HG03095 (cell line): ENCODE results near the gene STAMBPL1.
A peak's percentile ranks its signal among the peaks of the same experiment; 100 is the strongest.
"Not testable (repeated sequence)": the region's sequence is repeated elsewhere in the genome, so short reads cannot be mapped to it uniquely, and the experiment has no call there.

Experiments
- ATAC-seq: cut with Tn5 transposase; IDR thresholded peaks from one replicate; pipeline ENCODE4 v1.9.1; 2021; ENCODE audit warnings: moderate library complexity; ENCODE audit not compliant: unreplicated experiment

Gene STAMBPL1

DNA sequence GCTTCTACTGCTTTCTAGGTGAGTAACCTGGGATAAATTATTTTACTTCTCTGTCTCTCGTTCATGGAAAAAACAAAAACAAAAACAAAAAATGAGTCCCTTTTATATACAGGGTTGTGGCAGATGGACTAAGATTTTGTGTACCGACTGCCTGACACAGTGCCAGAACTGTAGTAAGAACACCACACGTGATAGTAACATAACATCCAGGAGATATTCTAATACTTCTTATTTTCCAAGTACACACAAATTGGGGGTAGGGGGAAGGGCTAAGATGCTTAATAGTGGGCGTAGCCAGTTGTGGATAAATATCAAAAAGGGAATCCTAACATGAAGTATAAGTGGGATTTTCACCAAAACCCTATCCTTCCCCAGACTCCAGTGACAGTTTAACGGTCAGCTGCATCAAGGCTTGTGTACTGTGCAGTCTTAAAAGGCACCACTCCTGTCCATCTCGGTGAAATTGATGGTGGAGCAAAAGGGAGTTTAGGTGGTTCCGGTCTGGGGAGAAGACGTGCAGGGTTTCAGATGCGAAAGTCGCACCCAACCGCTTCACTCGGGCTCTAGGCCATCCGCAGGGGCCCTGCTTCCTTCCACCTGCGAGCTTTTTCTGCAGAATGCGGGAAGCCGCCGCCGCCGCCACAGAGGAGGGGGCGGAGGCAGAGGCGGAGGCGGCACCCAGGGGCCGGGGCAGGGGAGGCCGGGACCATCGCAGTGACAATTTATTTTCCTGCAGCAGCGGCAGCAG, at the start of gene STAMBPL1:
TSS of gene STAMBPL1 (plus strand) at position 712 of the 748 bp plus-strand sequence. CDS start 21,464 bp downstream, outside the sequence.
- peak; percentile 58 for ATAC-seq

DNA sequence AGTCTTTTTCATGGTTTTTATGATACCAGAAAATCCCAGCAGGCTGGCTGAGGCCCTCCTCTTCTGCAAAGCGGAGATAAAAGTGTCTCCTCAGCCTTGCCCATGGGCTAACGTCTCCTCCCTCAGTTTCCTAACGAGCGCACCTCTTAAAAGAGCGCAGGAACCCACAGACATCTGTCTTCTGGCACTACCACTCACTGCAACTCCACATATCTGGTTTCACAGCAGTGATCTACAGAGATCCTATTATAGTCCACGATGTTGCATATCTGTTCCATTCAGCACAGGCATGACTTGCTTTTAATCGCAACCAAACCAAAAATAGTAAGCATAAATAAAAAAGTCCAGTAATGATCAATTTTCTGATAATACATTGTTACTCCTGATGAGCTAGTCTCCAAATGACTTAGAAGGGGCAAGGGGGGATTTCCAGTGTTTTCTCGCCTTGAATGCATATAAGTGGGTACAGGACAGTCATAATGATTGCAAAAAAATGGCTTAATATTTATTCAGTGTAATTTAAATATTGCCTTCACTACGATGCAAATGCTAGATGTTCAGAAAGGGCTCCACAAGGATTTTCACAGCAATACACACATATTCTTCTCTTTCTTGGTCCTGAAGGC, 49.3 kb upstream of the STAMBPL1 start:
- no peak for ATAC-seq

DNA sequence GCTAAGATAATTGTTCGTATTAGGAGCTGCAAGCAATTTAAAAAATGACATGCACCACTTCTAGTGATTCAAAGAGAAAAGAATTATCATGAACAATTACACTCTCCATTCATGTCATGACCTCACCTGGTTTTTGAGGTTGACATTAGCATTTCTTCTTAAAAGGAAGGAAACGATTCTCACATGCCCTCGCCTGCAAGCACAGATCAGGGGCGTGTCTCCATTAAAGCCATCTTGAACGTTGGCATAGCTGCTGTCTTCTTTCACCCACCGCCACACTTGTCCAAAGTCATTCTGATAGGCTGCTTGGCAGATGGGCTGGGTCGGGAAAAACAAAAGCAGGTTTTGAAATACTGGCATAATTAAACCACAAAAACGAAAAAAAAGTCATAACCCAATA, 48.3 kb upstream of the STAMBPL1 start:
- no peak for ATAC-seq

DNA sequence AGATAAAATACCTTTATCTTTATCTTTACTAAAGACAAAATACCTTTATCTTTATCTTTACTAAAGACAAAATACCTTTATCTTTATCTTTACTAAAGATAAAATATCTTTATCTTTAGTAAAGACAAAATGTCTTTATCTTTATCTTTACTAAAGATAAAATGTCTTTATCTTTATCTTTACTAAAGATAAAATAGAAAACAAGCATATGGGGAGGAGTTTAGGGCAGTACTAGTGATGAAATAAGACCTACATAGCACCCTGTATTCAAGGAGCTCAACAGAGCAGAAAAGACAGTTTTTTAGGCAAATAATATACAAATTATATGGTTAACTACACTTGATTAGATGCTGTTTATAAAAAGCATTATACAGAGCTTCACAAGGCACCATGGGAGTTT, 47.7 kb upstream of the STAMBPL1 start:
- no peak for ATAC-seq

DNA sequence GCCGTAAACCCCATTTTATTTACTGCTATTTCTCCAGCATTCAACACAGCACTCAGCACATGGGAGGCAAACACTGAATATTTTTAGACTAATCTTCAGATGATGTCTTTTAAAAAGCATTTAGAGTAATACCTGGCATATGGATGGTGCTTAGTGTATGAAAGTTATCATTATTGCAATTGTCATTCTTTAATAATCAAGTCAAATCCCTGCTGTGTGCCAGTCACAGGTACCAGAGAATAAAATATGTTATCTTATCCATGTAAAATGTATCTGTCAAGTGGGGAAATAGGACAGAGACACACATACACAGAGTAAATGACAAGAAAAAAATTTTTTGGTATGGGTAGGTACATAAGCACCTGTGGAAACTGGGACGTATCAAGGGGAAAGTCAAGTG, 46.9 kb upstream of the STAMBPL1 start:
- no peak for ATAC-seq

DNA sequence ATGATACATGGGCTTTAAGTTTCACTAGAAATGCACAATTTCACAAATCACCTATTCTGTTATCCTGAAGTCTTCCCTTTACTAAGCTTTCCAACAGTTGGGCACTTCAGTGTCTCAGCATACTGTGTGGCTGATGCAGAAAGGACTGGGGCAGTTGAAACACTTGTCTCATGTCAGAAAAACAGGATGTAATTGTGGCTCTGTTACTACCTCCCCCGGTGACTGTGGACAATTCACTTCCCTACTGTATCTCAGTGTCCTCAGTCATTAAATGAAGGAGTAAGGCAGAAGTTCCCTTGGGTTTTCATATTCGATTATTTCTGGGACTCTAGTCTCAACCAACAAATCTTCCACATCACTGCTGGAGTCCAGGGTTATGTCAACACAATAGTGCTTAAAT, 46.3 kb upstream of the STAMBPL1 start:
- ATAC-seq: no peak

DNA sequence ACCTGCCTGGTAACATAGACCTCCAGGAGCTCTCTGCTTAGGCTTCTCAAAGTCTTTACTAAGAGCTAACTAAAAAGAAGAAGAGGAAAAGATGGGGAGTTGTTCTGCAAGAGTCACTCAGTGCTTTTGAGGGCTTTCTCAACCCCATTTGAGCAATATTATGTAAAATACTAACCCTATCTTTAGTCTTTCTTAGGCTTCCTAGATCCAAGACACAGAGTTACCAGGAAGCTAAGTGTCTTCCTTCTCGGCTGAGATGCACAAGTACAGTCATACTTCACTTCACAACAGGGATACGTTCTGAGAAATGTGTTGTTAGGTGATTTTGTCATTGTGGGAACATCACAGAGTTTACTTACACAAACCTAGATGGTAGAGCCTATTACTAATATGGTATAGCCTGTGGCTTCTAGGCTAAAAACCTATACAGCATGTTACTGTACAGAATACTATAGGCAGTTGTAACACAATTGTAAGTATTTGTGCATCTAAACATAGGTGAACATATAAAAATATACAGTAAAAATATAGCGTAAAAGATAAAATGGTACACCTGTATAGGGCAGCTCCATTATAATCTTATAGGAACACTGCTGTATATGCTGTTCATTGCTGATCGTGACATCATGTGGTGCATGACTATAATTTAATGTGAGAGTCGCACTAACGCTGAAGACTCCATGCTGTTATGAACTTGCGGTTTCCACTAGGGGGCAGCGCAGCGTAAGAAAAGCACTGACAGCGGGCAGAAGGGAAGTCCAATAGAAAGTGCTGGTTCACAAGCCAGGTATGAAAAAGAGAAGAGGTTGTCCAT, 44.7 kb upstream of the STAMBPL1 start:
- peak; percentile 80 for ATAC-seq

DNA sequence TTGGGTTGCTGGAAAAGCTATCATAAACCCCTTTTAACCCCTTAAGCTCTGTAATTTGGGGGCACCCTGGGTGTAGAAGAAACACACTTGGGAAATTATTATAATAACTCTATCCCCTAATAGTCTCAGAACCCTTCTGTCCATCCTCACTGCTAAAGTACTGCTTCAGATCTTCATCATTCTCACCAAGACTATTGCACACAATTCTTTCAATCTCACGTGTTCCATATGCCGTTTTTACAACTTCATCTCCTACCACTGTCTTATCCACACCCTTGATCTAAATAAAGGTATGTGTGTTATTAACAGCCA, 44.2 kb upstream of the STAMBPL1 start:
- peak; percentile 8 for ATAC-seq

DNA sequence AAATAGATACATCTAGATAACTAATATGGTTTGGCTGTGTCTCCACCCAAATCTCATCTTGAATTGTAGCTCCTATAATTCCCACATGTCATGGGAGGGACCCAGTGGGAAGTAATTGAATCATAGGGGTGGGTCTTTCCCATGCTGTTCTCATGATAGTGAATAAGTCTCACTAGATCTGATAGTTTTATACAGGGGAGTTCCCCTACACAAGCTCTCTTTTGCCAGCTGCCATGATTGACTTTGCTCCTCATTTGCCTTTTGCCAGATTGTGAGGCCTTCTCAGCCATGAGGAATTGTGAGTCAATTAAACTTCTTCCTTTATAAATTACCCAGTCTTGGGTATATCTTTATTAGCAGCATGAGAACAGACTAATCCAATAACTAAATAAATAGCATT, 42.4 kb upstream of the STAMBPL1 start:
- not testable (repeated sequence) for ATAC-seq

DNA sequence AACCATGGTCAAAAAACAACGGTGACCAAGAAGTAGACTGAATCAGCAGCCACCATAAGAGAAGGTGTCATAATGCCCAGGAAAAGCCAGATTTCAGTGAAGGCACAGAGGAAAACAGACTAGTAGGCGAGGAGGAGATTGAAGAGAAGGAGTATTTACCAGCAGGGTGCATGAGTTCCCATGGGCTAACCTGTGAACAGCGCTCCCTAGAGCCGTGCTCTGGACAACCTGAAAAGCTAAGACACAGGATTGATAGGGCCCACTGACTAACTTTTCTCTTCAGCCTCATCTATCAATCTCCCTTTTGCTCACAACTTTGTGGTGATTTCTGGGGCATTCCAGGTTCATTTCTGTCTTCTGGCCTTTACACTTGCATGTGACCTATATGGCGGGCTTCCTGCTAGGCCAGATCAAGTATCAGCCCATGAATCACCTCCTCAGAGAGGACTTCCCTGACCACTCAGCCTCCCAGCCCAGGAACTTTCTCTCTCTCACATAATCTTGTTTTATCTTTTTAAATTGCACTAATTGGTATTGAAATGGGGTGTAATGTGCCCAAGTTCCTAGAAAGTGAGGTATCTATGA, 41.2 kb upstream of the STAMBPL1 start:
- ATAC-seq: no peak

DNA sequence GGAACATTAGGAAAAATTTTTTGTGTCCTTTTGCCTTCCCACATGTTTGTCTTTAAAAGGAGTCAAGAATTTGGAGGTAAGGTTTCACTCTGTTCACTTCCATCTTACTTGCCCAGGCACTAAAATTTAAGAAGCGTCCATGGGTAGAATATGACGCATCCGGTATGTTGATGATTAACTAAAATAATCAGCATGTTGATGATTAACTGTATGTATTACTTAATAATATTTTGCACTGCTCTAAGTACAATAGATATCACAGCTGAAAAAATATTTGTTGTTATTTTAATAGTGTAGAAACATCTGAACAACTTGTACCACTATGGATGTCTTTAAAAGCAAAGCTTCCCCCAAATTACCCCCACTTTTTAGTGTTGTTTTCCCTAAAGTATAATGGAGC, 39.9 kb upstream of the STAMBPL1 start:
- ATAC-seq: no peak

DNA sequence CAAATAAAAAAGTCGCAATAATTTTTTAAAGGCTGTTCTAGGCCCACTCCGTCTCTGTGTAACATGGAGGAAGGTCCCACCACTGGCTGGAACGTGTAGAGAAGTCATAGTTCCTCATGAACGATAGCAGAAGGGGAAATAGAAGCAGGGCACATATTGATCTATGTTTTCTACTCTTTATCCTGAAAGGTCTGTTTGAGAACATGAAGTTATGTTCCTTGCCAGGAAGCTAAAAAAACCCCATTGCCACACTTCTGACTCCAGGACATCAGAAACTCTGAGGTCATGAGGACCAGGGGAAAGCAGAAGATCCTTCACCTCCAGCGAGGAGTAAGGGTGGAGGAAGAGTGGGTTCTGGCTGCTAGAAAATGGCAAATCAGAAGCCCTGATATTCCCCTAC, 39.2 kb upstream of the STAMBPL1 start:
- no peak for ATAC-seq

DNA sequence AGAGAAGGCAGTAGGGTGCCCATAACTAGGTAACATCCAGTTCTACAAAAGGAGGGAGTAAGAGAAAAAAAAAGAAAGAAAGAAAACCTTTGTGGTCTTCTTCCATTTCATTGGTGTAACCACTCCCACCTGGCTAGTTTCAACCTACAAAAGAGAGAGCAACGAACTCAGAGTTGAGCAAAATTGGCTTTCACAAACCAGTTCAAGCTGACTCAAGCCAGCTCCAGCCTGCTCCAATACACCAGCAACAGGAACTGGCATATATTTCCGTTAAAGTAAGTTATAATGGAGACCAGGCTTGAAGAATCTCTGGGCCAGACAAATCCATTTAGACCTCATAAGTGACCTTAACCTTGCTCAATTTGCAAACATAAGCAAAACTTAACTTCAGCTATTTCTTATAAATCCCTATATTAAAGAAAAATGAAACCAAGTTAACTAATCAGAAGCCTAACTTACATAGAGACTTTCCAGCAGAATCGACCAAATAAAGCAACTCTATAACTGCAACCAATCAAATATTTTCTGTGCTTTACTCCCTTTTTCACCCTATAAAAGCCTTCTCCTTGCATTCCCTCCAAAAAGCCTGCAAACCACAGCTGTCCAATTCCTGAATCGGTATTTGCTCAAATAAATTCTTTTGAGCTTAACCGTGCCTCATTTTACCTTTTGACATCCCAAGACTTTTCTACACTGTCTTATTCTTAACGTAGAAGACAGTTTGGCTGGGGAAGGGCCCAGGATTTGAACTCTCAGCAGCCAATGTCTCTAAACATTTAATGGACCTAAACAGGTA, 38.5 kb upstream of the STAMBPL1 start:
- ATAC-seq: no peak

DNA sequence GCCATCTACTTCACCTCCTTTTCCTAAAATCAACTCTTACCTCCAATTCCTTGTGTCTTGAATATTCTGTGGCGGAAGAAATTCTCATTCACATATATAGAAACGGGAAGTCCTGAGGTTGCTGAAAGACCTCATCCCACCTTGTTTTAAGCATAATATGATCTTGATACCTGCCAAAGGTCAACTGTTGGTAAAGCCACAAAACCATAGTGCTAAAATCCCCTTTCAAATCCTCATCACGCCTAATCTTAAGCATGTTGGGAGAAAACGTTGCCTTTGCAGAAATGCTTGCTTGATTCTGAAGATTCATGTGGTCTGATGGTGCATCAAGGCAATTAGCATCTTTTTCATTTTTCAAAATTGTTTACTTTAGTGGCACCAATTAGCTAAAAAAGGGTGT, 36.9 kb upstream of the STAMBPL1 start:
- no peak for ATAC-seq

DNA sequence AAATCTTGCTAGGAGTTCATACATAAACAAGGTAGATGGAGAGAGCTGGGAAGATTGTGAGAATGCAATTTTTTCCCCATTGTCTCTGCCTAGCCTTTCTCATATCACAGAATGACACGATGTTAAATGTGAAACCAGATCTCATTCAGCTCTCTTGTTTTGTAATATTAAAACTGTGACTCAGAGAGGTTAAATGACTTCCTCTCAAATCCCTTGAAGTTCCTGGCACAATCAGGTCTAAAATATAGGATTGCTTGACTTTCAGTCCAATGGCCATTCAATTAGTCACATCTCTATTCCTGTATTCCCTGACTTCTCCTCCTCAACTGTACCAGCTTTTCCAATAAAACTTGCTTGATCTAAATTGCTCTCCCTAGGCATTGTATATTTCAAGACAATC, 31.5 kb upstream of the STAMBPL1 start:
- ATAC-seq: no peak

DNA sequence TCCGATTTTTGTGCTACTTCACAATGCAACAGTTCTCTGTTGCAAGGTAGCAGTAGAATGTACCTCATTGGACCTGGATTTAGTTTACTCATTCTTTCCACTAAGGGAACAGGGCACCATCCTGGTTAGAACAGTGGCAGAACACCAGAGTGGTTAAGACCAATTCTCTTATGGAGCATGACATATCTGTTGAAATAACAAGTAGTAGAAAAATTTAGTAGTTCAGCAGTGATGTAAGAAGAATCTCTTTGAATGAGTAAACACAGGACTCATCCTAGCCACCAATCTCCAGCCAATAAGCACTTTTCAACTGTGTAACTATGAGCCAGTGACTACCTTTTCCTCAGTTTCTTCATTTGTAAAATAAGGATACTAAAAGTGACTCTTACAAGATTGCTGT, 30.8 kb upstream of the STAMBPL1 start:
- no peak for ATAC-seq

DNA sequence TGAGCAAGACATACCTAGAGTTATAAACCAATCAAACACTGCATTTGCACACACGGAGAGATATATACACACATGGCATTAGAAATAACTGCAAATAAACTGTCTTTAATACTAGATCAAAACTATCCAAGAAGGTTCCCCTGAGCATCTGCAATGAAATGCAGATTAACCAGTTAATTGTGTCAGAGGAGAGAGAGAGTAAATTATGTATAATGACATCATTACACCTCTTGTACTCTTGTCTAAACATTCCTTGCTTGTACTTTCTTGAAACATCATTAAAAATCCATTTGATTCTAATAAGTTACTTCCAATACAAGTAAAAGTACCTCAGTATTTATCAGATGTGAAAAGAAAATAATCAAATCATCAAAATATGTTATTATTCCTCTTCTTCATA, 29.3 kb upstream of the STAMBPL1 start:
- no peak for ATAC-seq

DNA sequence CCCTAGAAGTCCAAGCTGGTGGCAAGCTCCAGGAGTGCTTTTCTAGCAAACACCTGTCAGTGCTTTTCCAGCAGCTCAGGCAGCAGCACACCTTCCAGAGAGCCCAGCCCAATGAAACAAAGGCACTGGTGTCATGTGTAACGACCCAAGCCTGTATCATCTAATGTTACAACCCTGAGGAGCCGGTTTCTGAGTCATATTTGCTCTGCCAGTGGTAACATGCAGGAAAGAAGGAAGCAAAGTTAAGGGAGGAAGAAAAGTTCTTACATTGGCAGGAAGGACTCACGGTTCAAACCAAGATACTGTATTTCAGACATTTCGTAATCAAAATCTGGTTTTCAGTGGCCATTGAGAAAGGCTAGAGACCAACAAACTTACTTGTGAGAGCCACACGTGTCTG, 28.3 kb upstream of the STAMBPL1 start, which contains the start of gene ANKRD22:
TSS of gene ANKRD22 (minus strand) at position 139 of the 400 bp plus-strand sequence. CDS start 237 bp downstream, outside the sequence.
- ATAC-seq: no peak

DNA sequence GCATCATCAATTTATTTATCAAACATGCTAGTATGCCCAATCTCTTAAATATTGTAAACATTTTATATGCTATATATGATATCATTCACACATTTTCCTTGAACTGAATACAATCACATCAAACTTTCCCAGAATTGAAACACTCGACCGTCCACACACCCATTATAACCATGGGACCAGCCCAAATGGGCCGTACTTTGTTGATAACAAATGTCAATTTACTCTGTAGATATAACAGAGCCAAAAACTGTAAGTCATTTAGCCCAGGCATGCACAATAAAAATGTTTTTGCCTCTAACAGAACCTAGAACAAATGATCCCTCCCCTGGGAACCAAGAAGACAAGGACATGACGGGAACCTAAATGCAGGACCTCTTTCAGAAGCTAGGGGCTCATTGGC, 27.7 kb upstream of the STAMBPL1 start:
- no peak for ATAC-seq

DNA sequence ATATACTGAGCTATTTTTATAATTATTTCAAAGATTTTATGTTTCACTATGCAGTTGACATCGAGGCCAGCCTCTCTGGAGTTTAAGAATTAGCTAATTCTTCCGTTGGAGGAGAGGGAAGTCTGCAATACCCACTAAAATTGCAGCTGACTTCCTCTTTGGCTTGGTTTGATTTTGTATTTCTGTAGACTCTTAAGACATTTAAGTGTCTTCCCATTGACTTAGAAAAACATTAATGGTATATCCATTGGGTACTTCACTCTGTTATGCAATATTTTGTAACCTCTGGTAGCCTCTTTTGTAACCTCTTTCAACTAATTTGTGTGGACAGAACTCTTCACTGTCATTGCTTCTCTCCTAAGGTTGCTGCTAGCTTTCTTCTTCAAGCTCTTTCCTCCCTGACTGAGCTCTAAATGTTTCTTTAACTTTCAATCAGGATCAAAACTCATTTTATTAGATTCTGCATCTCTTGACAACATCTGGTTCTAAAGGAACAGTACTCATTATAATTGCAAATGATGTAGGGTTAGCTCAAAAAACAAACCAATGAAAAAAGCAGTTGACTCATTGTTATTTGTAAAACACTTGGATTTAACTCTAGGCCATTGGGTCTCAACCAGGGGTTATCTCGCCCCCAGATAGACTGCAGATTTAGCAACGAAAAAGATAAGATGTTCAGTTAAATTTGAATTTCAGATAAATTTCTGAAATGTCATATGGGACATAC, 26.7 kb upstream of the STAMBPL1 start:
- ATAC-seq: no peak
